ENCODE data around the gene DLG2.

GRCh38 chr11:85044911-85045310 is 582.2 kb downstream of the DLG2 start:
- TF ChIP-seq CTCF (conservative IDR thresholded peaks at IDR 0.05 in 1 of 2, IDR thresholded peaks at IDR 0.05 in 1 of 2; ENCODE audit: extremely low read depth in 1 of 2, insufficient read depth in 1 of 2, low read depth in 1 of 2, low read length in 2 of 2) (no peak), EZH2 (IDR thresholded peaks at IDR 0.05; ENCODE audit: borderline replicate concordance, low read length) (no peak)
